GM12878 (cell line): ENCODE results near the gene C1GALT1C1. TPM values are rescaled to one million over a fixed set of nuclear protein-coding genes. Genes with fewer than 3 reads are reported as not detected.

Experiments used
- ATAC-seq: fragments of 200-7000 bp; cut with Tn5 transposase; 3 replicates; pipeline ENCODE4 v1.9.1; 2020; ENCODE audit warnings: mild to moderate bottlenecking, moderate library complexity
- BruUV-seq: library from RNA; stranded (reverse); fragments of 400-500 nt; replicated peaks from 2 replicates; lab custom pipeline; 2021; lab: Mats Ljungman, UMichigan
- CTCF ChIA-PET: fragments of 300-600 bp; sonication (Branson Sonifier 250); formaldehyde crosslinking; extraction: SDS; loops from one replicate; lab custom pipeline; 2021; ENCODE audit warnings: inconsistent platforms; lab: Yijun Ruan, JAX
- POLR2A ChIA-PET: fragments of 350-600 bp; formaldehyde crosslinking; extraction: SDS; loops from one replicate; lab custom pipeline; 2021; ENCODE audit warnings: inconsistent platforms; lab: Charles Lee
- RAD21 ChIA-PET: fragments of 300-600 bp; sonication (Branson Sonifier 250); formaldehyde crosslinking; loops from one replicate; lab custom pipeline; 2023; ENCODE audit warnings: antibody characterized with exemption; ENCODE audit not compliant: unreplicated experiment; lab: Charles Lee
- SMC1A ChIA-PET: fragments of 300-600 bp; sonication (Branson Sonifier 250); formaldehyde crosslinking; loops from one replicate; lab custom pipeline; 2023; ENCODE audit not compliant: unreplicated experiment, uncharacterized antibody; lab: Charles Lee
- DNase-seq: peaks from one replicate; pipeline ENCODE4 v3.0.0-alpha.2; 2011; ENCODE audit warnings: low read depth, low spot score
- FAIRE-seq: peaks from 3 replicates; lab custom pipeline; 2011; peaks lifted over from hg19 to GRCh38; lab: Jason Lieb, UNC
- H2AFZ ChIP-seq: 2 replicates; pipeline ENCODE4 v1.6.0; 2011; ENCODE audit warnings: low read depth, low read length, control low read depth; ENCODE audit not compliant: control insufficient read depth
- H3K27ac ChIP-seq: 2 replicates; pipeline ENCODE4 v1.5.1; 2011; ENCODE audit warnings: control low read depth; ENCODE audit not compliant: control insufficient read depth, insufficient read depth
- H3K27me3 ChIP-seq, 2 experiments: replicated peaks in 1 of 2; 2 replicates each; pipeline versions ENCODE4 v1.6.0 to v1.6.1; 2011; ENCODE audit warnings: low read length in 1 of 2; ENCODE audit not compliant: control insufficient read depth in 2 of 2, insufficient read depth in 2 of 2
- H3K36me3 ChIP-seq, 2 experiments: 2 replicates each; pipeline ENCODE4 v1.5.1; 2011; ENCODE audit warnings: low read length in 1 of 2; ENCODE audit not compliant: control insufficient read depth in 2 of 2, insufficient read depth in 2 of 2
- H3K4me1 ChIP-seq: 2 replicates; pipeline ENCODE4 v1.6.1; 2011; ENCODE audit warnings: mild to moderate bottlenecking, low read length, moderate library complexity, mixed read lengths; ENCODE audit not compliant: control insufficient read depth, insufficient read depth
- H3K4me2 ChIP-seq: 2 replicates; pipeline ENCODE4 v1.6.0; 2011; ENCODE audit warnings: control low read depth; ENCODE audit not compliant: control insufficient read depth, insufficient read depth
- H3K4me3 ChIP-seq: fragments of 200-600 bp; sonication (generic); 2 replicates; pipeline ENCODE4 v1.5.1; 2016
- H3K79me2 ChIP-seq: 2 replicates; pipeline ENCODE4 v1.6.0; 2011; ENCODE audit warnings: low read length; ENCODE audit not compliant: control insufficient read depth, insufficient read depth
- H3K9ac ChIP-seq: 2 replicates; pipeline ENCODE4 v1.8.0; 2011; ENCODE audit warnings: low read length, control low read depth, mixed read lengths; ENCODE audit not compliant: control insufficient read depth, insufficient read depth
- H3K9me3 ChIP-seq: replicated peaks from 3 replicates; pipeline ENCODE4 v1.5.1; 2011; ENCODE audit warnings: mild to moderate bottlenecking, low read length; ENCODE audit not compliant: control insufficient read depth, insufficient read depth
- H4K20me1 ChIP-seq: 2 replicates; pipeline ENCODE4 v1.6.0; 2011; ENCODE audit not compliant: control insufficient read depth, insufficient read depth
- CHD4 ChIP-seq: fragments of 200-600 bp; sonication (generic); IDR thresholded peaks from 2 replicates; pipeline ENCODE4 v1.6.1; 2016; ENCODE audit warnings: mild to moderate bottlenecking
- FOXK2 ChIP-seq: fragments of 450-650 bp; IDR thresholded peaks from 2 replicates; pipeline ENCODE4 v1.6.1; 2017; ENCODE audit warnings: mild to moderate bottlenecking, moderate library complexity
- MYB ChIP-seq: fragments of 150-350 bp; IDR thresholded peaks from 2 replicates; pipeline ENCODE4 v1.6.1; 2014; ENCODE audit warnings: mild to moderate bottlenecking, low read depth, low read length, borderline replicate concordance
- NFIC ChIP-seq: IDR thresholded peaks from 2 replicates; pipeline ENCODE4 v1.6.1; 2012; ENCODE audit warnings: low read depth, mild to moderate bottlenecking, inconsistent platforms, low read length, moderate library complexity
- SUPT20H ChIP-seq: IDR thresholded peaks from 2 replicates; pipeline ENCODE4 v1.6.1; 2011; ENCODE audit warnings: low read depth, mild to moderate bottlenecking, low read length, moderate library complexity, borderline replicate concordance; ENCODE audit not compliant: control insufficient read depth
- TAF1 ChIP-seq: IDR thresholded peaks from 2 replicates; pipeline ENCODE4 v1.6.1; 2011; ENCODE audit warnings: mild to moderate bottlenecking, low read depth, low read length, borderline replicate concordance
- WGBS: methylation state at CpG from one replicate; pipeline ENCODE4 v1.1.6; 2016; ENCODE audit warnings: low lambda C conversion rate; ENCODE audit not compliant: insufficient replicate concordance, insufficient coverage; ENCODE audit errors: missing lambda C conversion rate; 5-methylcytosine and 5-hydroxymethylcytosine counted together
- in situ Hi-C: fragments of 300-500 bp; cut with MboI; formaldehyde crosslinking; loops from 9 replicates; pipeline ENCODE4 v1.14.3; 2018; ENCODE audit warnings: mixed read lengths
- intact Hi-C: fragments of 100-400 bp; cut with micrococcal nuclease; formaldehyde crosslinking; loops from one replicate; pipeline ENCODE4 v1.14.2; 2022; ENCODE audit not compliant: unreplicated experiment
- polyA plus RNA-seq, 11 experiments: library from polyadenylated mRNA; depleted of rRNA in 4 of 11; unstranded in 6 of 11; stranded (reverse) in 5 of 11; fragments of >200 nt; fragmentation: Nextera tagmentation in 4 of 11; fragmentation: Illumina TruSeq in 1 of 11; extraction: Ambion mirVana in 4 of 11; extraction: Trizol in 1 of 11; gene quantifications; 1 replicate in 1 of 11; 2 replicates in 10 of 11; pipeline versions ENCODE4 v1.2.1 to v1.2.3, GENCODE V29; 2011 to 2016; ENCODE audit warnings: inconsistent platforms in 2 of 11, missing spikeins in 2 of 11, low read depth in 1 of 11
- total RNA-seq, 4 experiments: library from RNA; depleted of rRNA in 3 of 4; stranded (reverse); fragments of >200 nt in 3 of 4; fragmentation: Illumina TruSeq in 1 of 4; extraction: Trizol in 1 of 4; gene quantifications; 2 replicates each; pipeline versions ENCODE4 v1.2.1 to v1.2.3, GENCODE V29; 2013 to 2021
- TF ChIP-seq, protein P1 (sequence below): fragments of 450-650 bp; conservative IDR thresholded peaks from 2 replicates; pipeline ENCODE4 v1.6.1; 2017; ENCODE audit warnings: mild to moderate bottlenecking, moderate library complexity
- TF ChIP-seq, protein P2 (sequence below): IDR thresholded peaks from 2 replicates; pipeline ENCODE4 v1.6.1; 2012; ENCODE audit warnings: improper control_type of control experiment, low read depth, low read length; ENCODE audit not compliant: insufficient replicate concordance
- TF ChIP-seq, protein P3 (sequence below): fragments of 450-650 bp; IDR thresholded peaks from 2 replicates; pipeline ENCODE4 v1.6.1; 2017; ENCODE audit warnings: low read depth, mild to moderate bottlenecking, moderate library complexity
- TF ChIP-seq, protein P4 (sequence below): fragments of 450-650 bp; IDR thresholded peaks from 2 replicates; pipeline ENCODE4 v1.6.1; 2017; ENCODE audit warnings: mild to moderate bottlenecking, moderate library complexity

The C1GALT1C1 gene
- total and polyA plus RNA-seq, 10 of the 15 experiments (the other 5 are each of a cell fraction or from before 2014, with no cell fraction given), result 11.6 to 71.7 (median 22.5) TPM

DNA sequence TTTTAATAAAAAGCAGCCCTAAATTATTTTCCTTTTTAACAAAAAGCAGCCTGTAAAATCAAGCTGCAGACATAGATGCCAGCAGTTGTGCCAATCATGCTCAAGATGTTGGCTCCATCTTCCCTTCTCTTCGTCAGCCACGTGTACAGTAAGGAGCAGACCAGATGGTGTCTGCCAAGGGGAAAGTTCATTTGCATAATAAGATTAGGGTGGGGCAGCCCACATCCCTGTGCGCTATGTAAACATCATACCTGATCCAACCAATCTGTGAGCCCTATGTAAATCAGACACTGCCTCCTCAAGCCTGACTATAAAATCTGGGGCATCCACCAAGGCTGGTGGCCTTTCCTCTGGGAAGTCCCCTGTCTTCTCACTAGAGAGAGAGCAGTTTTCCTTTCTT lies 23.1 kb upstream of the C1GALT1C1 start:
- Histone ChIP-seq H3K79me2 (no peaks in the 10 kb centered on the region), H3K4me2 (no peak overlapping the region), H3K27me3 (no peaks in the 10 kb centered on the region), H4K20me1 (no peaks in the 10 kb centered on the region), H3K9me3 (no peaks in the 10 kb centered on the region; the same call in 2 of the 3 replicates), H3K4me1 (no peaks in the 10 kb centered on the region), H2AFZ (no peak overlapping the region), H3K36me3 (no peaks in the 10 kb centered on the region), H3K4me3 (no peak overlapping the region), H3K9ac (no peak overlapping the region), H3K27ac (no peak overlapping the region)
- intact Hi-C loops (no loop called here), in situ Hi-C loops (no loop called here)
- ChIA-PET POLR2A (no interaction called here), RAD21 (no interaction called here), SMC1A (no interaction called here), CTCF (no interaction called here)
- 73% methylated on average over 3 of the region's 3 CpGs for WGBS
- BruUV-seq, result no TSS peak
- no peak for DNase-seq
- FAIRE-seq, result no peak
- ATAC-seq, result no peak
- TF ChIP-seq, protein P1, sequence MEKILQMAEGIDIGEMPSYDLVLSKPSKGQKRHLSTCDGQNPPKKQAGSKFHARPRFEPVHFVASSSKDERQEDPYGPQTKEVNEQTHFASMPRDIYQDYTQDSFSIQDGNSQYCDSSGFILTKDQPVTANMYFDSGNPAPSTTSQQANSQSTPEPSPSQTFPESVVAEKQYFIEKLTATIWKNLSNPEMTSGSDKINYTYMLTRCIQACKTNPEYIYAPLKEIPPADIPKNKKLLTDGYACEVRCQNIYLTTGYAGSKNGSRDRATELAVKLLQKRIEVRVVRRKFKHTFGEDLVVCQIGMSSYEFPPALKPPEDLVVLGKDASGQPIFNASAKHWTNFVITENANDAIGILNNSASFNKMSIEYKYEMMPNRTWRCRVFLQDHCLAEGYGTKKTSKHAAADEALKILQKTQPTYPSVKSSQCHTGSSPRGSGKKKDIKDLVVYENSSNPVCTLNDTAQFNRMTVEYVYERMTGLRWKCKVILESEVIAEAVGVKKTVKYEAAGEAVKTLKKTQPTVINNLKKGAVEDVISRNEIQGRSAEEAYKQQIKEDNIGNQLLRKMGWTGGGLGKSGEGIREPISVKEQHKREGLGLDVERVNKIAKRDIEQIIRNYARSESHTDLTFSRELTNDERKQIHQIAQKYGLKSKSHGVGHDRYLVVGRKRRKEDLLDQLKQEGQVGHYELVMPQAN, result no peak
- TF ChIP-seq TAF1 (no peak), SUPT20H (no peak), FOXK2 (no peak), CHD4 (no peak), MYB (no peak), NFIC (no peak)
- TF ChIP-seq, protein P2, sequence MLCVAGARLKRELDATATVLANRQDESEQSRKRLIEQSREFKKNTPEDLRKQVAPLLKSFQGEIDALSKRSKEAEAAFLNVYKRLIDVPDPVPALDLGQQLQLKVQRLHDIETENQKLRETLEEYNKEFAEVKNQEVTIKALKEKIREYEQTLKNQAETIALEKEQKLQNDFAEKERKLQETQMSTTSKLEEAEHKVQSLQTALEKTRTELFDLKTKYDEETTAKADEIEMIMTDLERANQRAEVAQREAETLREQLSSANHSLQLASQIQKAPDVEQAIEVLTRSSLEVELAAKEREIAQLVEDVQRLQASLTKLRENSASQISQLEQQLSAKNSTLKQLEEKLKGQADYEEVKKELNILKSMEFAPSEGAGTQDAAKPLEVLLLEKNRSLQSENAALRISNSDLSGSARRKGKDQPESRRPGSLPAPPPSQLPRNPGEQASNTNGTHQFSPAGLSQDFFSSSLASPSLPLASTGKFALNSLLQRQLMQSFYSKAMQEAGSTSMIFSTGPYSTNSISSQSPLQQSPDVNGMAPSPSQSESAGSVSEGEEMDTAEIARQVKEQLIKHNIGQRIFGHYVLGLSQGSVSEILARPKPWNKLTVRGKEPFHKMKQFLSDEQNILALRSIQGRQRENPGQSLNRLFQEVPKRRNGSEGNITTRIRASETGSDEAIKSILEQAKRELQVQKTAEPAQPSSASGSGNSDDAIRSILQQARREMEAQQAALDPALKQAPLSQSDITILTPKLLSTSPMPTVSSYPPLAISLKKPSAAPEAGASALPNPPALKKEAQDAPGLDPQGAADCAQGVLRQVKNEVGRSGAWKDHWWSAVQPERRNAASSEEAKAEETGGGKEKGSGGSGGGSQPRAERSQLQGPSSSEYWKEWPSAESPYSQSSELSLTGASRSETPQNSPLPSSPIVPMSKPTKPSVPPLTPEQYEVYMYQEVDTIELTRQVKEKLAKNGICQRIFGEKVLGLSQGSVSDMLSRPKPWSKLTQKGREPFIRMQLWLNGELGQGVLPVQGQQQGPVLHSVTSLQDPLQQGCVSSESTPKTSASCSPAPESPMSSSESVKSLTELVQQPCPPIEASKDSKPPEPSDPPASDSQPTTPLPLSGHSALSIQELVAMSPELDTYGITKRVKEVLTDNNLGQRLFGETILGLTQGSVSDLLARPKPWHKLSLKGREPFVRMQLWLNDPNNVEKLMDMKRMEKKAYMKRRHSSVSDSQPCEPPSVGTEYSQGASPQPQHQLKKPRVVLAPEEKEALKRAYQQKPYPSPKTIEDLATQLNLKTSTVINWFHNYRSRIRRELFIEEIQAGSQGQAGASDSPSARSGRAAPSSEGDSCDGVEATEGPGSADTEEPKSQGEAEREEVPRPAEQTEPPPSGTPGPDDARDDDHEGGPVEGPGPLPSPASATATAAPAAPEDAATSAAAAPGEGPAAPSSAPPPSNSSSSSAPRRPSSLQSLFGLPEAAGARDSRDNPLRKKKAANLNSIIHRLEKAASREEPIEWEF, result no peak
- TF ChIP-seq, protein P3, sequence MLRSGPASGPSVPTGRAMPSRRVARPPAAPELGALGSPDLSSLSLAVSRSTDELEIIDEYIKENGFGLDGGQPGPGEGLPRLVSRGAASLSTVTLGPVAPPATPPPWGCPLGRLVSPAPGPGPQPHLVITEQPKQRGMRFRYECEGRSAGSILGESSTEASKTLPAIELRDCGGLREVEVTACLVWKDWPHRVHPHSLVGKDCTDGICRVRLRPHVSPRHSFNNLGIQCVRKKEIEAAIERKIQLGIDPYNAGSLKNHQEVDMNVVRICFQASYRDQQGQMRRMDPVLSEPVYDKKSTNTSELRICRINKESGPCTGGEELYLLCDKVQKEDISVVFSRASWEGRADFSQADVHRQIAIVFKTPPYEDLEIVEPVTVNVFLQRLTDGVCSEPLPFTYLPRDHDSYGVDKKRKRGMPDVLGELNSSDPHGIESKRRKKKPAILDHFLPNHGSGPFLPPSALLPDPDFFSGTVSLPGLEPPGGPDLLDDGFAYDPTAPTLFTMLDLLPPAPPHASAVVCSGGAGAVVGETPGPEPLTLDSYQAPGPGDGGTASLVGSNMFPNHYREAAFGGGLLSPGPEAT, result no peak
- TF ChIP-seq, protein P4, sequence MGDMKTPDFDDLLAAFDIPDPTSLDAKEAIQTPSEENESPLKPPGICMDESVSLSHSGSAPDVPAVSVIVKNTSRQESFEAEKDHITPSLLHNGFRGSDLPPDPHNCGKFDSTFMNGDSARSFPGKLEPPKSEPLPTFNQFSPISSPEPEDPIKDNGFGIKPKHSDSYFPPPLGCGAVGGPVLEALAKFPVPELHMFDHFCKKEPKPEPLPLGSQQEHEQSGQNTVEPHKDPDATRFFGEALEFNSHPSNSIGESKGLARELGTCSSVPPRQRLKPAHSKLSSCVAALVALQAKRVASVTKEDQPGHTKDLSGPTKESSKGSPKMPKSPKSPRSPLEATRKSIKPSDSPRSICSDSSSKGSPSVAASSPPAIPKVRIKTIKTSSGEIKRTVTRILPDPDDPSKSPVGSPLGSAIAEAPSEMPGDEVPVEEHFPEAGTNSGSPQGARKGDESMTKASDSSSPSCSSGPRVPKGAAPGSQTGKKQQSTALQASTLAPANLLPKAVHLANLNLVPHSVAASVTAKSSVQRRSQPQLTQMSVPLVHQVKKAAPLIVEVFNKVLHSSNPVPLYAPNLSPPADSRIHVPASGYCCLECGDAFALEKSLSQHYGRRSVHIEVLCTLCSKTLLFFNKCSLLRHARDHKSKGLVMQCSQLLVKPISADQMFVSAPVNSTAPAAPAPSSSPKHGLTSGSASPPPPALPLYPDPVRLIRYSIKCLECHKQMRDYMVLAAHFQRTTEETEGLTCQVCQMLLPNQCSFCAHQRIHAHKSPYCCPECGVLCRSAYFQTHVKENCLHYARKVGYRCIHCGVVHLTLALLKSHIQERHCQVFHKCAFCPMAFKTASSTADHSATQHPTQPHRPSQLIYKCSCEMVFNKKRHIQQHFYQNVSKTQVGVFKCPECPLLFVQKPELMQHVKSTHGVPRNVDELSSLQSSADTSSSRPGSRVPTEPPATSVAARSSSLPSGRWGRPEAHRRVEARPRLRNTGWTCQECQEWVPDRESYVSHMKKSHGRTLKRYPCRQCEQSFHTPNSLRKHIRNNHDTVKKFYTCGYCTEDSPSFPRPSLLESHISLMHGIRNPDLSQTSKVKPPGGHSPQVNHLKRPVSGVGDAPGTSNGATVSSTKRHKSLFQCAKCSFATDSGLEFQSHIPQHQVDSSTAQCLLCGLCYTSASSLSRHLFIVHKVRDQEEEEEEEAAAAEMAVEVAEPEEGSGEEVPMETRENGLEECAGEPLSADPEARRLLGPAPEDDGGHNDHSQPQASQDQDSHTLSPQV, result no peak
